Naive B cell (primary cell): ENCODE measurements around the gene ADAM33. TPM values are rescaled to one million over a fixed set of nuclear protein-coding genes. Genes with fewer than 3 reads are reported as not detected.
A peak's percentile ranks its signal among the peaks of the same experiment; 100 is the strongest.

Experiments used
- ATAC-seq, 2 donors: fragments of 150-1000 bp; cut with Tn5 transposase; 2 replicates each; pipeline ENCODE4 v1.10.0; 2021; ENCODE audit warnings: low read depth in 2 of 2, mild to moderate bottlenecking in 2 of 2, moderate library complexity in 2 of 2
- DNase-seq: peaks from one replicate; pipeline ENCODE4 v3.0.0; 2022
- H3K27ac Mint-ChIP-seq, 6 donors: one replicate each; pipeline ENCODE4 v1.8.0; 2020 to 2022; ENCODE audit warnings: mild to moderate bottlenecking in 6 of 6, mixed read lengths in 6 of 6, moderate library complexity in 5 of 6, inconsistent platforms in 2 of 6
- H3K27me3 Mint-ChIP-seq, 3 donors: one replicate each; pipeline ENCODE4 v1.8.0; 2021 to 2022; ENCODE audit warnings: mixed read lengths in 3 of 3, mild to moderate bottlenecking in 1 of 3
- H3K36me3 Mint-ChIP-seq, 2 donors: one replicate each; pipeline ENCODE4 v1.8.0; 2020 to 2022; ENCODE audit warnings: mixed read lengths in 2 of 2, inconsistent platforms in 1 of 2, mild to moderate bottlenecking in 1 of 2
- H3K4me1 Mint-ChIP-seq, 3 donors: one replicate each; pipeline ENCODE4 v1.8.0; 2020 to 2022; ENCODE audit warnings: mixed read lengths in 3 of 3, inconsistent platforms in 1 of 3, mild to moderate bottlenecking in 1 of 3, moderate library complexity in 1 of 3
- H3K4me3 Mint-ChIP-seq, 8 donors: one replicate each; pipeline ENCODE4 v1.8.0; 2020 to 2022; ENCODE audit warnings: mild to moderate bottlenecking in 8 of 8, mixed read lengths in 8 of 8, moderate library complexity in 8 of 8, inconsistent platforms in 2 of 8
- H3K9me3 Mint-ChIP-seq, 7 donors: one replicate each; pipeline ENCODE4 v1.8.0; 2020 to 2022; ENCODE audit warnings: mixed read lengths in 7 of 7, mild to moderate bottlenecking in 5 of 7, inconsistent platforms in 2 of 7, moderate library complexity in 1 of 7
- polyA plus RNA-seq, 6 donors: library from polyadenylated mRNA; unstranded; fragments of 300-500 nt; fragmentation: Illumina TruSeq; gene quantifications; one replicate each; pipeline ENCODE4 v1.2.3, GENCODE V29; 2021; ENCODE audit warnings: low read depth in 6 of 6

The ADAM33 gene
- polyA plus RNA-seq, 6 donors from 2014 or later = not detected

DNA sequence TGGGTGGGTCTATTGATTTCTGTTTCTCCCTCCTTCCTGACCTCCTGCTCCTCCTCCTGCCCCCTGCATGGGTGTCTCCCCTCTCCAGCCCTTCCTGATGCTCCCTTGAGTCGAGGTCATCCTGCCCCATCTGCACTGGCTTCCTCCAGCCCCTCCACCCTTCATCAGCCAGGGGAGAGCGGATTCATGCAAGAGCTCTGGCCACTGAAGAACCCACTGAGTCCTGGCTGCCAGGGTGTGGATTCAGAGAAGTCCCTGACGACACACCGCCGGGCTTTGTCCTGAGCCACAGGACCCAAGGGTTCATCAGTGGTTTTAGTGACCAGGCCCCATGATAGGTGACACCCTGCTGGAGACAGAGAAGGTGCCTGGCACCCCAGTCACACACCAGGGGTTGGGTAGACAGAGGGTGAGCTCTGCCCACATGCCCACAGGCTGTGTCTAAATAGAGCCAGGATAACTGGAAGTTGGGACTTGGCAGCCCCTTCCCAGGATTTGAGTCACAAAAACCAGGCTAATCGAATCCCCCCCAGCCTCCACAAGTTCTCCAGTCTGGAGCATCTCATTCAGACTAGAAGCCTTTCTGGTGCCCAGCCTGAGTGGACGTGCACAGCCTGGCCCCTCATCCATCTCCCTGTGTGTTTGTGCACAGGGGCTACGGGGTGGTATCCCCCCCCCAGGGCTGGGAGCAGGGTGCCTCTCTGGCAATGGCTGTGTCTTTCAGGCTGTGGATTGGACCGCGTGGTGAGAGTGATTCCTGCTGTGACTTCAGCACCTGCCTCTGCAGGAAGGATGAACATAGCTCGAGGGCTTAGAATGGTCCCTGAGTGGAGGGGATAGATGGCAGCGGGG is 19.8 kb downstream of the ADAM33 start:
- peaks cover 9 to 49% (median 35%) of the 10 kb centered on the region in 3 donors for H3K27me3 Mint-ChIP-seq
- DNase-seq = no peak
- H3K4me1 Mint-ChIP-seq = peaks cover 6 to 18% (median 13%) of the 10 kb centered on the region in 3 donors
- peaks cover 0 to 3% (median 0%) of the 10 kb centered on the region in 7 donors for H3K9me3 Mint-ChIP-seq
- peak overlapping the region in 1 of 6 donors; percentile 70 for H3K27ac Mint-ChIP-seq
- peak overlapping the region in 1 of 8 donors; percentile 63 for H3K4me3 Mint-ChIP-seq
- no peaks in the 10 kb centered on the region for H3K36me3 Mint-ChIP-seq
- no peak for ATAC-seq

GRCh38 chr20:3661060-3661813 is 20.6 kb downstream of the ADAM33 start:
- Mint-ChIP-seq H3K36me3 (no peaks in the 10 kb centered on the region), H3K4me3 (peak overlapping the region in 1 of 8 donors; percentile 63), H3K4me1 (peaks cover 6 to 18% (median 13%) of the 10 kb centered on the region in 3 donors), H3K27ac (no peak overlapping the region), H3K9me3 (peaks cover 0 to 3% (median 0%) of the 10 kb centered on the region in 7 donors), H3K27me3 (peaks cover 9 to 44% (median 35%) of the 10 kb centered on the region in 3 donors)
- DNase-seq (no peak), ATAC-seq (no peak)

GRCh38 chr20:3660262-3661059 is 21.3 kb downstream of the ADAM33 start:
- no peak overlapping the region for H3K4me3 Mint-ChIP-seq
- no peaks in the 10 kb centered on the region for H3K36me3 Mint-ChIP-seq
- H3K4me1 Mint-ChIP-seq = peaks cover 6 to 18% (median 11%) of the 10 kb centered on the region in 3 donors

GRCh38 chr20:3659492-3660261 is 22.1 kb downstream of the ADAM33 start:
- DNase-seq (no peak), ATAC-seq (no peak)
- Mint-ChIP-seq H3K36me3 (no peaks in the 10 kb centered on the region), H3K27ac (peak overlapping the region in 1 of 6 donors; percentile 33), H3K4me3 (peak overlapping the region in 2 of 8 donors; percentile 36 to 51), H3K4me1 (peaks cover 6 to 11% (median 11%) of the 10 kb centered on the region in 3 donors), H3K27me3 (peaks cover 9 to 43% (median 35%) of the 10 kb centered on the region in 3 donors), H3K9me3 (peaks cover 0 to 5% (median 0%) of the 10 kb centered on the region in 7 donors)

More at GRCh38 chr20:3660262-3661059, 21.3 kb downstream of the ADAM33 start:
- no peak for DNase-seq
- H3K9me3 Mint-ChIP-seq = peaks cover 0 to 4% (median 0%) of the 10 kb centered on the region in 7 donors
- H3K27ac Mint-ChIP-seq = no peak overlapping the region
- peaks cover 9 to 43% (median 35%) of the 10 kb centered on the region in 3 donors for H3K27me3 Mint-ChIP-seq
- no peak for ATAC-seq

- Mint-ChIP-seq H3K9me3 (peaks cover 0 to 5% (median under 1%) of the 10 kb centered on the region in 7 donors), H3K4me1 (peaks cover 6 to 11% (median 11%) of the 10 kb centered on the region in 3 donors), H3K27ac (no peak overlapping the region), H3K36me3 (peaks cover 0 to 2% of the 10 kb centered on the region in 2 donors), H3K27me3 (peaks cover 8 to 43% (median 35%) of the 10 kb centered on the region in 3 donors), H3K4me3 (peak overlapping the region in 1 of 8 donors; percentile 12)
- peak; percentile 41 to 59 for ATAC-seq
- DNase-seq = no peak
Measured at GRCh38 chr20:3658716-3659491, 22.9 kb downstream of the ADAM33 start.

DNA sequence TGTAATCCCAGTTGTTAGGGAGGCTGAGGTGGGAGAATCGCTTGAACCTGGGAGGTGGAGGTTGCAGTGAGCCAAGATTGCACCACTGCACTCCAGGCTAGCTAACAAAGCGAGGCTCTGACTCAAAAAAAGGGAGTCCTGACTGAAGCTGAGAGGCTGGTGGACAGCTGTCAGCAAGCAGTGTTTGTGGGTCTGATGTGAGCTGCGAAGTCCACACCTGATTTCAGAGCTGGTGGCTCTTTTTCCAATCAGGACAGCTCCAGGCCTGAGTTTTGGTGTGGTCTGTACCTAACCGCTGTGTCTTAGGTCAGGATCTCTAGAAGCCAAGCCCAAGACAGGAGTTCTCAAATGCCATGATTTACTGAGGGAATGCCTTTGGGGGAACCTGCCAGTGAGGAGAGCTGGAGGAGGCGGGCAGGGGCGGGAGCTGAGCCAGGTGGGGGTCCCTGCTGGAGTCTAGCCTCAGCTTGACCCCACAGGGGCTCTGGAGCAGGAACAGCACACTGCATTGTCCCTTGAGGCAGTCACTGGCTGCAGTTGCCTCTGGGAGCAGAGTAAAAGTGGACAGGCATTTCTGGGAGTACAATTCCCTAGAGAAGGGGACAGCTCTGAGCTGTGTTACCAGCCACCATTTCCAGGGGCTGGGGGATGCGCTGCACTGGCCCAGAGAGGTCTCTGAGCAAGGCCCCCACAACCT is 23.6 kb downstream of the ADAM33 start:
- Mint-ChIP-seq H3K36me3 (peaks cover 0 to 8% of the 10 kb centered on the region in 2 donors), H3K4me3 (no peak overlapping the region), H3K27me3 (peaks cover 5 to 40% (median 35%) of the 10 kb centered on the region in 3 donors), H3K9me3 (peaks cover 0 to 8% (median 4%) of the 10 kb centered on the region in 7 donors), H3K4me1 (peaks cover 6 to 11% (median 11%) of the 10 kb centered on the region in 3 donors), H3K27ac (peak overlapping the region in 1 of 6 donors; percentile 61)
- ATAC-seq (no peak), DNase-seq (no peak)

DNA sequence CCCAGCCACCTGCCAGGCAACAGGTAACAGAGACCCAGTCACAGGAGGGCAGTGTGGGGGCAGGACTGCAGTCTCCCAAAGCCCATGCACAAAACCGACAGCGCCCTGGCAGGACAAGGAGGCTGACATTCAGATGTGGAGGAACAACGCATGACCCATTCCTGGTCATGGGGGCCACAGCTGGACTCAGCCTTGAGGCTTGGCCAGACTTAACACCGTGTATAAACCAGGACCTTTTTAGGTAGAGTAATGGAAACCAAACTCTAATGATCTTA is 26.7 kb downstream of the ADAM33 start:
- DNase-seq (no peak), ATAC-seq (no peak)
- Mint-ChIP-seq H3K27me3 (peaks cover 0 to 20% (median 15%) of the 10 kb centered on the region in 3 donors), H3K27ac (no peak overlapping the region), H3K4me3 (no peak overlapping the region), H3K36me3 (peaks cover 6 to 8% of the 10 kb centered on the region in 2 donors), H3K9me3 (peaks cover 0 to 8% (median 4%) of the 10 kb centered on the region in 7 donors), H3K4me1 (peaks cover 6 to 19% (median 17%) of the 10 kb centered on the region in 3 donors)

- H3K4me3 Mint-ChIP-seq = no peak overlapping the region
- peaks cover 6 to 17% (median 15%) of the 10 kb centered on the region in 3 donors for H3K4me1 Mint-ChIP-seq
- ATAC-seq = no peak
- H3K27ac Mint-ChIP-seq = no peak overlapping the region
- H3K36me3 Mint-ChIP-seq = peaks cover 6 to 8% of the 10 kb centered on the region in 2 donors
- peaks cover 0 to 8% (median 4%) of the 10 kb centered on the region in 7 donors for H3K9me3 Mint-ChIP-seq
- H3K27me3 Mint-ChIP-seq = peaks cover 0 to 16% (median 10%) of the 10 kb centered on the region in 3 donors
- no peak for DNase-seq
Measured at GRCh38 chr20:3654326-3655130, 27.3 kb downstream of the ADAM33 start.

- peaks cover 3 to 11% (median 10%) of the 10 kb centered on the region in 3 donors for H3K4me1 Mint-ChIP-seq
- peaks cover 0 to 8% (median 3%) of the 10 kb centered on the region in 7 donors for H3K9me3 Mint-ChIP-seq
- H3K4me3 Mint-ChIP-seq = no peak overlapping the region
- no peak overlapping the region for H3K27ac Mint-ChIP-seq
- peaks cover 6 to 8% of the 10 kb centered on the region in 2 donors for H3K36me3 Mint-ChIP-seq
- peaks cover 0 to 11% (median 3%) of the 10 kb centered on the region in 3 donors for H3K27me3 Mint-ChIP-seq
- ATAC-seq (no peak), DNase-seq (no peak)
Measured at GRCh38 chr20:3653921-3654320, 27.9 kb downstream of the ADAM33 start.

GRCh38 chr20:3652676-3653596 is 28.9 kb downstream of the ADAM33 start:
- Mint-ChIP-seq H3K4me3 (no peak overlapping the region), H3K4me1 (peaks cover 0 to 7% (median 6%) of the 10 kb centered on the region in 3 donors), H3K36me3 (peaks cover 6 to 8% of the 10 kb centered on the region in 2 donors), H3K27ac (peak overlapping the region in 1 of 6 donors; percentile 76), H3K9me3 (peaks cover 0 to 8% (median 3%) of the 10 kb centered on the region in 7 donors), H3K27me3 (peaks cover 0 to 7% (median 0%) of the 10 kb centered on the region in 3 donors)
- no peak for ATAC-seq
- DNase-seq = no peak
